HCT116 (cell line): Measurements from ENCODE around the gene CA12. TPM values are rescaled to one million over a fixed set of nuclear protein-coding genes. Genes with fewer than 3 reads are reported as not detected.

Source experiments
- ATAC-seq: fragments of 200-7000 bp; cut with Tn5 transposase; 2 replicates; pipeline ENCODE4 v1.9.1; 2020; ENCODE audit warnings: mild to moderate bottlenecking, moderate library complexity
- BruUV-seq: library from RNA; stranded (reverse); fragments of 400-500 nt; replicated peaks from 2 replicates; lab custom pipeline; 2021; lab: Mats Ljungman, UMichigan
- CTCF ChIA-PET: fragments of 300-600 bp; sonication (Branson Sonifier 250); formaldehyde crosslinking; loops from one replicate; lab custom pipeline; 2021; ENCODE audit warnings: antibody characterized with exemption; lab: Charles Lee
- POLR2A ChIA-PET: fragments of 300-600, 350-600 bp; sonication (Branson Sonifier 250); formaldehyde crosslinking; loops from one replicate; lab custom pipeline; 2021; ENCODE audit warnings: antibody characterized with exemption; lab: Charles Lee
- RAD21 ChIA-PET, 2 experiments: fragments of 300-600 bp; sonication (Branson Sonifier 250); formaldehyde crosslinking; loops; one replicate each; lab custom pipeline; 2023; ENCODE audit warnings: low total read pairs in 2 of 2; ENCODE audit not compliant: uncharacterized antibody in 2 of 2, unreplicated experiment in 2 of 2, low non-redundant PET in 1 of 2; lab: Charles Lee
- DNase-seq: peaks from one replicate; pipeline ENCODE4 v3.0.0-alpha.2; 2010; ENCODE audit warnings: low read depth, low spot score
- H2AFZ ChIP-seq: fragments of 200-600 bp; shearing (Covaris generic), sonication (generic); 2 replicates; pipeline ENCODE4 v1.6.1; 2017; ENCODE audit warnings: low read depth, mixed run types, mixed read lengths, antibody characterized with exemption, low read length; ENCODE audit not compliant: poor library complexity, severe bottlenecking
- H3K27ac ChIP-seq: 2 replicates; pipeline ENCODE4 v1.5.1; 2012; ENCODE audit warnings: low read depth, low read length
- H3K27me3 ChIP-seq: fragments of 200-600 bp; sonication (generic); 2 replicates; pipeline ENCODE4 v1.6.1; 2016; ENCODE audit warnings: mixed run types, low read length, mixed read lengths; ENCODE audit not compliant: insufficient read depth
- H3K36me3 ChIP-seq, 2 experiments: fragments of 200-500 bp in 1 of 2; fragments of 200-600 bp in 1 of 2; sonication (Bioruptor generic) in 1 of 2; sonication (generic) in 1 of 2; 2 replicates each; pipeline versions ENCODE4 v1.5.1 to v1.6.1; 2014 to 2016; ENCODE audit warnings: low read length in 2 of 2, inconsistent platforms in 1 of 2, mixed read lengths in 1 of 2, mixed run types in 1 of 2; ENCODE audit not compliant: insufficient read depth in 2 of 2, control insufficient read depth in 1 of 2
- H3K4me1 ChIP-seq, 2 experiments: fragments of 200-600 bp in 1 of 2; sonication (generic) in 1 of 2; 2 replicates each; pipeline versions ENCODE4 v1.5.1 to v1.6.1; 2012 to 2017; ENCODE audit warnings: low read length in 2 of 2, inconsistent platforms in 1 of 2, mild to moderate bottlenecking in 1 of 2, mixed read lengths in 1 of 2, mixed run types in 1 of 2, moderate library complexity in 1 of 2; ENCODE audit not compliant: insufficient read depth in 2 of 2, control insufficient read depth in 1 of 2
- H3K4me2 ChIP-seq: fragments of 200-600 bp; sonication (generic); 2 replicates; pipeline ENCODE4 v1.6.1; 2017; ENCODE audit warnings: mixed run types, low read length, mixed read lengths
- H3K4me3 ChIP-seq, 2 experiments: fragments of 200-600 bp in 1 of 2; sonication (generic) in 1 of 2; replicated peaks in 1 of 2; 2 replicates each; pipeline ENCODE4 v1.5.1; 2011 to 2016; ENCODE audit warnings: low read length in 2 of 2, control low read depth in 1 of 2, low read depth in 1 of 2, mild to moderate bottlenecking in 1 of 2, mixed read lengths in 1 of 2, mixed run types in 1 of 2
- H3K79me2 ChIP-seq: fragments of 200-600 bp; sonication (generic); 2 replicates; pipeline ENCODE4 v1.6.1; 2017; ENCODE audit warnings: mild to moderate bottlenecking, mixed run types, low read length, moderate library complexity, mixed read lengths; ENCODE audit not compliant: insufficient read depth
- H3K9ac ChIP-seq: fragments of 200-600 bp; sonication (generic); 2 replicates; pipeline ENCODE4 v1.6.1; 2016; ENCODE audit warnings: low read length, mixed read lengths
- H3K9me2 ChIP-seq: fragments of 200-600 bp; sonication (generic), shearing (Covaris generic); 2 replicates; pipeline ENCODE4 v1.6.1; 2017; ENCODE audit warnings: mixed run types, mild to moderate bottlenecking, moderate library complexity; ENCODE audit not compliant: insufficient read depth
- H3K9me3 ChIP-seq, 2 experiments: fragments of 200-500 bp in 1 of 2; fragments of 200-600 bp in 1 of 2; sonication (Bioruptor generic) in 1 of 2; sonication (generic) in 1 of 2; 2 replicates each; pipeline ENCODE4 v1.6.1; 2014 to 2017; ENCODE audit warnings: low read length in 2 of 2, mixed read lengths in 2 of 2, inconsistent platforms in 1 of 2, low read depth in 1 of 2, mild to moderate bottlenecking in 1 of 2, mixed run types in 1 of 2, moderate library complexity in 1 of 2; ENCODE audit not compliant: control insufficient read depth in 1 of 2, insufficient read depth in 1 of 2
- H4K20me1 ChIP-seq: fragments of 200-600 bp; sonication (generic), shearing (Covaris generic); 2 replicates; pipeline ENCODE4 v1.6.1; 2017; ENCODE audit warnings: mixed run types, mild to moderate bottlenecking, moderate library complexity; ENCODE audit not compliant: insufficient read depth
- CBX3 ChIP-seq: IDR thresholded peaks from 2 replicates; pipeline ENCODE4 v1.6.1; 2012; ENCODE audit warnings: low read depth
- EGR1 ChIP-seq: IDR thresholded peaks from 2 replicates; pipeline ENCODE4 v1.6.1; 2012; ENCODE audit warnings: low read depth
- ELF1 ChIP-seq: IDR thresholded peaks from 2 replicates; pipeline ENCODE4 v1.6.1; 2012; ENCODE audit warnings: low read depth, borderline replicate concordance
- EZH2 ChIP-seq: fragments of 200-600 bp; sonication (generic); IDR thresholded peaks from 2 replicates; pipeline ENCODE4 v1.6.1; 2017; ENCODE audit warnings: antibody characterized with exemption, mixed run types
- EZH2phosphoT487 ChIP-seq: fragments of 200-600 bp; IDR thresholded peaks from 2 replicates; pipeline ENCODE4 v1.6.1; 2018; ENCODE audit warnings: antibody characterized with exemption, borderline replicate concordance
- FOSL1 ChIP-seq: IDR thresholded peaks from 2 replicates; pipeline ENCODE4 v1.6.1; 2012; ENCODE audit warnings: low read depth
- JUND ChIP-seq: IDR thresholded peaks from 2 replicates; pipeline ENCODE4 v1.6.1; 2012
- POLR2A ChIP-seq: IDR thresholded peaks from 2 replicates; pipeline ENCODE4 v1.7.0; 2011; ENCODE audit warnings: borderline replicate concordance; ENCODE audit not compliant: insufficient read depth, insufficient read length; ENCODE audit errors: extremely low read depth
- POLR2AphosphoS5 ChIP-seq: IDR thresholded peaks from 2 replicates; pipeline ENCODE4 v1.6.1; 2011; ENCODE audit warnings: mild to moderate bottlenecking, low read depth, low read length, moderate library complexity
- RAD21 ChIP-seq: IDR thresholded peaks from 2 replicates; pipeline ENCODE4 v1.6.1; 2012; ENCODE audit warnings: low read depth, mild to moderate bottlenecking
- SIN3A ChIP-seq: IDR thresholded peaks from 2 replicates; pipeline ENCODE4 v1.6.1; 2012; ENCODE audit warnings: low read depth
- SP1 ChIP-seq: IDR thresholded peaks from 2 replicates; pipeline ENCODE4 v1.6.1; 2012; ENCODE audit warnings: low read depth
- SRF ChIP-seq: IDR thresholded peaks from 2 replicates; pipeline ENCODE4 v1.6.1; 2012; ENCODE audit warnings: low read depth
- TCF7L2 ChIP-seq: IDR thresholded peaks from 2 replicates; pipeline ENCODE4 v1.7.0; 2011; ENCODE audit warnings: borderline replicate concordance, inconsistent platforms; ENCODE audit not compliant: insufficient read depth, insufficient read length; ENCODE audit errors: extremely low read depth
- YY1 ChIP-seq: IDR thresholded peaks from 2 replicates; pipeline ENCODE4 v1.6.1; 2011; ENCODE audit warnings: low read length, low read depth, moderate library complexity, mild to moderate bottlenecking; ENCODE audit not compliant: insufficient replicate concordance; ENCODE audit errors: extremely low read depth
- ZFX ChIP-seq: fragments of 450-650 bp; IDR thresholded peaks from 2 replicates; pipeline ENCODE4 v1.6.1; 2017
- intact Hi-C: fragments of 100-400 bp; cut with micrococcal nuclease; formaldehyde crosslinking; loops from 2 replicates; pipeline ENCODE4 v1.10.0; 2022
- total RNA-seq: library from RNA; stranded (reverse); gene quantifications from one replicate; pipeline ENCODE4 v1.2.1, GENCODE V29; 2021; ENCODE audit not compliant: unreplicated experiment
- TF ChIP-seq, protein P1 (sequence below), 3 experiments: fragments of 200-600 bp in 1 of 3; sonication (generic) in 1 of 3; IDR thresholded peaks in 2 of 3; conservative IDR thresholded peaks in 1 of 3; 2 replicates each; pipeline ENCODE4 v1.5.1; 2012 to 2017; ENCODE audit warnings: low read depth in 2 of 3, low read length in 2 of 3, antibody characterized with exemption in 1 of 3, borderline replicate concordance in 1 of 3, control low read depth in 1 of 3, mild to moderate bottlenecking in 1 of 3, mixed read lengths in 1 of 3, mixed run types in 1 of 3, moderate library complexity in 1 of 3; ENCODE audit not compliant: insufficient read depth in 1 of 3
- TF ChIP-seq, protein P2 (sequence below): IDR thresholded peaks from 2 replicates; pipeline ENCODE4 v1.6.1; 2012
- TF ChIP-seq, protein P3 (sequence below): IDR thresholded peaks from 2 replicates; pipeline ENCODE4 v1.6.1; 2012; ENCODE audit warnings: low read depth

The CA12 gene
- total RNA-seq, 1 experiment from 2014 or later: 1.8 TPM

DNA sequence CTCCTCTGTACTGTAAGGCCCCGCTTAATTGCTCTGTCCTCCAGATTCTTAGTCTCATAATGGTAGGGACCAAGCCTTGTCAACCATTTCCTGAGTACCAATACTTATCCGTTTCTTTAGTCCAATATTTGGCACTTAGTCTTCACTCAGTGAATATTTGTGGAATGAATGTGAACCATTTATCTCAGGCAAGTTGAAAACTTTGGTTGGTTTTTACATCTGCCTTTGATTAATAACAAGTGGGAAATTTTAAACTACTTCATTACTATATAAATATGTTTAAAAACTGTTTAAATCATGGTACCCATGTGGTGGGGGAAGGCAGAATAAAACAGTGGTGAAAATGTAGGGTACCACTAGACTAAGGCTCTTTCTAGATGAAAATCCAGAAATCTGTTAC is 15.2 kb downstream of the CA12 start:
- intact Hi-C loops: no loop called here
- no peaks in the 10 kb centered on the region for H3K79me2 ChIP-seq
- H3K9ac ChIP-seq: no peak overlapping the region
- ChIA-PET RAD21 (no interaction called here), POLR2A (no interaction called here), CTCF (no interaction called here)
- DNase-seq (no peak), ATAC-seq (no peak)
- H3K4me3 ChIP-seq: no peak overlapping the region
- no peaks in the 10 kb centered on the region for H4K20me1 ChIP-seq
- H3K9me3 ChIP-seq: no peaks in the 10 kb centered on the region
- H3K4me2 ChIP-seq: no peak overlapping the region
- no peak overlapping the region for H2AFZ ChIP-seq
- H3K36me3 ChIP-seq: no peaks in the 10 kb centered on the region
- TF ChIP-seq SIN3A: no peak
- TF ChIP-seq SRF: no peak
- TF ChIP-seq ELF1: no peak
- no peak for TF ChIP-seq FOSL1
- TF ChIP-seq, protein P1, sequence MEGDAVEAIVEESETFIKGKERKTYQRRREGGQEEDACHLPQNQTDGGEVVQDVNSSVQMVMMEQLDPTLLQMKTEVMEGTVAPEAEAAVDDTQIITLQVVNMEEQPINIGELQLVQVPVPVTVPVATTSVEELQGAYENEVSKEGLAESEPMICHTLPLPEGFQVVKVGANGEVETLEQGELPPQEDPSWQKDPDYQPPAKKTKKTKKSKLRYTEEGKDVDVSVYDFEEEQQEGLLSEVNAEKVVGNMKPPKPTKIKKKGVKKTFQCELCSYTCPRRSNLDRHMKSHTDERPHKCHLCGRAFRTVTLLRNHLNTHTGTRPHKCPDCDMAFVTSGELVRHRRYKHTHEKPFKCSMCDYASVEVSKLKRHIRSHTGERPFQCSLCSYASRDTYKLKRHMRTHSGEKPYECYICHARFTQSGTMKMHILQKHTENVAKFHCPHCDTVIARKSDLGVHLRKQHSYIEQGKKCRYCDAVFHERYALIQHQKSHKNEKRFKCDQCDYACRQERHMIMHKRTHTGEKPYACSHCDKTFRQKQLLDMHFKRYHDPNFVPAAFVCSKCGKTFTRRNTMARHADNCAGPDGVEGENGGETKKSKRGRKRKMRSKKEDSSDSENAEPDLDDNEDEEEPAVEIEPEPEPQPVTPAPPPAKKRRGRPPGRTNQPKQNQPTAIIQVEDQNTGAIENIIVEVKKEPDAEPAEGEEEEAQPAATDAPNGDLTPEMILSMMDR (IDR thresholded peaks at IDR 0.05 in 2 of 3, conservative IDR thresholded peaks at IDR 0.05 in 1 of 3; ENCODE audit: borderline replicate concordance in 1 of 3, insufficient read depth in 1 of 3, low read depth in 2 of 3, low read length in 2 of 3): no peak
- no peak for TF ChIP-seq ZFX
- TF ChIP-seq EGR1: no peak
- no peak for TF ChIP-seq RAD21
- TF ChIP-seq POLR2AphosphoS5: no peak
- TF ChIP-seq EZH2: no peak
- TF ChIP-seq, protein P2, sequence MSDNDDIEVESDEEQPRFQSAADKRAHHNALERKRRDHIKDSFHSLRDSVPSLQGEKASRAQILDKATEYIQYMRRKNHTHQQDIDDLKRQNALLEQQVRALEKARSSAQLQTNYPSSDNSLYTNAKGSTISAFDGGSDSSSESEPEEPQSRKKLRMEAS: no peak
- TF ChIP-seq JUND: no peak
- TF ChIP-seq POLR2A: no peak
- TF ChIP-seq CBX3: no peak
- TF ChIP-seq YY1: no peak
- no peak for TF ChIP-seq SP1
- no peak for TF ChIP-seq EZH2phosphoT487
- TF ChIP-seq, protein P3, sequence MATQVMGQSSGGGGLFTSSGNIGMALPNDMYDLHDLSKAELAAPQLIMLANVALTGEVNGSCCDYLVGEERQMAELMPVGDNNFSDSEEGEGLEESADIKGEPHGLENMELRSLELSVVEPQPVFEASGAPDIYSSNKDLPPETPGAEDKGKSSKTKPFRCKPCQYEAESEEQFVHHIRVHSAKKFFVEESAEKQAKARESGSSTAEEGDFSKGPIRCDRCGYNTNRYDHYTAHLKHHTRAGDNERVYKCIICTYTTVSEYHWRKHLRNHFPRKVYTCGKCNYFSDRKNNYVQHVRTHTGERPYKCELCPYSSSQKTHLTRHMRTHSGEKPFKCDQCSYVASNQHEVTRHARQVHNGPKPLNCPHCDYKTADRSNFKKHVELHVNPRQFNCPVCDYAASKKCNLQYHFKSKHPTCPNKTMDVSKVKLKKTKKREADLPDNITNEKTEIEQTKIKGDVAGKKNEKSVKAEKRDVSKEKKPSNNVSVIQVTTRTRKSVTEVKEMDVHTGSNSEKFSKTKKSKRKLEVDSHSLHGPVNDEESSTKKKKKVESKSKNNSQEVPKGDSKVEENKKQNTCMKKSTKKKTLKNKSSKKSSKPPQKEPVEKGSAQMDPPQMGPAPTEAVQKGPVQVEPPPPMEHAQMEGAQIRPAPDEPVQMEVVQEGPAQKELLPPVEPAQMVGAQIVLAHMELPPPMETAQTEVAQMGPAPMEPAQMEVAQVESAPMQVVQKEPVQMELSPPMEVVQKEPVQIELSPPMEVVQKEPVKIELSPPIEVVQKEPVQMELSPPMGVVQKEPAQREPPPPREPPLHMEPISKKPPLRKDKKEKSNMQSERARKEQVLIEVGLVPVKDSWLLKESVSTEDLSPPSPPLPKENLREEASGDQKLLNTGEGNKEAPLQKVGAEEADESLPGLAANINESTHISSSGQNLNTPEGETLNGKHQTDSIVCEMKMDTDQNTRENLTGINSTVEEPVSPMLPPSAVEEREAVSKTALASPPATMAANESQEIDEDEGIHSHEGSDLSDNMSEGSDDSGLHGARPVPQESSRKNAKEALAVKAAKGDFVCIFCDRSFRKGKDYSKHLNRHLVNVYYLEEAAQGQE: no peak
- no peak for TF ChIP-seq TCF7L2
- H3K4me1 ChIP-seq: no peaks in the 10 kb centered on the region
- no peaks in the 10 kb centered on the region for H3K27me3 ChIP-seq
- no peak overlapping the region for H3K27ac ChIP-seq
- no TSS peak for BruUV-seq
- H3K9me2 ChIP-seq: no peaks in the 10 kb centered on the region
